A172 (cell line): Measurements from ENCODE around the gene OR2B2. TPM values are rescaled to one million over a fixed set of nuclear protein-coding genes. Genes with fewer than 3 reads are reported as not detected.
"Not testable (repeated sequence)": the region's sequence is repeated elsewhere in the genome, so short reads cannot be mapped to it uniquely, and the experiment has no call there.

Experiments
- DNase-seq: peaks from one replicate; pipeline ENCODE4 v3.0.0-alpha.2; 2015; ENCODE audit warnings: low spot score
- total RNA-seq: library from RNA; depleted of rRNA; stranded (reverse); fragments of >200 nt; shearing (Covaris generic); gene quantifications from 2 replicates; pipeline ENCODE4 v1.2.3, GENCODE V29; 2014; rRNA removed

Gene OR2B2
- not detected in 2 replicates for total RNA-seq

DNA sequence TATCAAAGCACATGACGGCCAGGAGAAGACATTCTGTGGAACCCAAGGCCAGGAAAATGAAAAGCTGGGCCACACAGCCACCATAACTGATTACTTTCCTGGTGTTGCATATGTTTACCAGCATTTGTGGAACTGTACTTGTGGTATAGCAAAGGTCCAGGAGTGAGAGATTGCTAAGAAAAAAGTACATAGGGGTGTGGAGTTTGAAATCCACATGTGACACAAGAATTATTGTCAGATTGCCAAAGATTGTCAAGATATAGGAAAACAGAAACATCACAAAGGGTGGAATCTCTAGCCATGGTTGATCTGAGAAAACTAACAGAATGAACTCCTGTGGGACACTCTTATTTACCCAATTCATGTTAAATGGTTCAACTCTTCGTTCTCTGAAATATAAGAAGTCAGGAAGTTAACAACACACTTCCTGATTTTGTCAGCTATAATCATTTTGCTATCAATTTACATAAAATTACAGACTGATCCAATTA is at the start of gene OR2B2:
Gene OR2B2, minus strand, starts transcription at position 441 of the 491 bp plus-strand sequence. Its CDS starts 77 bp downstream, at position 364.
- DNase-seq: no peak

DNA sequence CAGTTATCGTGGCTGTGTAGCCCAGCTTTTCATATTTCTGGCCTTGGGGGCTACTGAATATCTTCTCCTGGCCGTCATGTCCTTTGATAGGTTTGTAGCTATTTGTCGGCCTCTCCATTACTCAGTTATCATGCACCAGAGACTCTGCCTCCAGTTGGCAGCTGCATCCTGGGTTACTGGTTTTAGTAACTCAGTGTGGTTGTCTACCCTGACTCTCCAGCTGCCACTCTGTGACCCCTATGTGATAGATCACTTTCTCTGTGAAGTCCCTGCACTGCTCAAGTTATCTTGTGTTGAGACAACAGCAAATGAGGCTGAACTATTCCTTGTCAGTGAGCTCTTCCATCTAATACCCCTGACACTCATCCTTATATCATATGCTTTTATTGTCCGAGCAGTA is 45.3 kb upstream of the OR2B2 start:
- no peak for DNase-seq

DNA sequence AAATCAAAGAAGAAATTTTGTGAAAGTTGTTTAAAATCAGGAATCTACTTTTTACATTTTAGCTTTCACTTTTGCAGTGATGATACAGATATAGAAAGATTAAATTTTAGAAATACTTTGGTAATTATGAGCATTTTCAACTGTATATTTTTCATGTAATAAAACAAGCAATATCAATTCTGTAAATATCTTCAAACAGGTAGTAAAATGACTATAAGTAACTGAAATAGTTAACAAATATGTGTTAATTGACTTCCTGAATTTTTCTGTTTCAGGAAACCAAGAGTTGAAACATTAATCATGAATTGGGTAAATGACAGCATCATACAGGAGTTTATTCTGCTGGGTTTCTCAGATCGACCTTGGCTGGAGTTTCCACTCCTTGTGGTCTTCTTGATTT is 44.7 kb upstream of the OR2B2 start, which contains the start of gene OR2B6:
Gene OR2B6, plus strand, starts transcription at position 301 of the 400 bp plus-strand sequence. Its CDS starts 0 bp downstream, at position 301.
- DNase-seq: no peak

DNA sequence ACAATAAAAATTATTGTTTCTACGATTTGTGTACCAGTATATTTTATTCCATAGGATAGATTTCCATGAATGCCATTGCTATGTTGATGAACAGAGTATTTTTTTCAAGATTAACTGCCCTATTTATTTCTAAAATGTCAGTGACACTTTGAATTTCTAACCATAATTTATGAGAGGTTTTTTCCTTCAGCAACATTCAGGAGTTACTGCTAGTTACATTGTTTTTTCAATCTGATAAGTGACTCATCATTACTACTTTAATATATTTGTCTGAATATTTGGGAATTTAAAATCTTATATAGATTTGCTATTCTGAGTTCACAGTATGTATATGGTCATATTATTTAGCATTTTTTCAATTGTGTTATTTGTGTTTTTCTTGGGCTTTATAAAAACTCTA is 38.8 kb upstream of the OR2B2 start:
- no peak for DNase-seq

DNA sequence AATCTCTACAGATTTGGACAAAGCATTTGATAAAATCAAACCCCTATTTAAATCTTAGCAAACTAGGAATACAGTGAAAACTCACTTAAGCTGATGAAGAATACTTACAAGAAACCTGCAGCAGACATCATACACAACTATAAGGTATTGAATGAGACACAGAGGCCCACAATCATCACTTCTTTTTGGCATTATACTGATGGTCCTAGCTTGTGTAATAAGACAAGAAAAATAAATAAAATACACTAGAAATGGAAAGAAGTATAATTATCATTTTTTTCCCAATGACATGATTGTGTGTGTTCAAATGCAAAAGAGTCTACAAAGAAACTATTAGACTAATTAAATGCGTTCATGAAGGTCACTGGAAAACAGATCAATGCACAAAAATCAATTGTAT is 36.0 kb upstream of the OR2B2 start:
- no peak for DNase-seq

DNA sequence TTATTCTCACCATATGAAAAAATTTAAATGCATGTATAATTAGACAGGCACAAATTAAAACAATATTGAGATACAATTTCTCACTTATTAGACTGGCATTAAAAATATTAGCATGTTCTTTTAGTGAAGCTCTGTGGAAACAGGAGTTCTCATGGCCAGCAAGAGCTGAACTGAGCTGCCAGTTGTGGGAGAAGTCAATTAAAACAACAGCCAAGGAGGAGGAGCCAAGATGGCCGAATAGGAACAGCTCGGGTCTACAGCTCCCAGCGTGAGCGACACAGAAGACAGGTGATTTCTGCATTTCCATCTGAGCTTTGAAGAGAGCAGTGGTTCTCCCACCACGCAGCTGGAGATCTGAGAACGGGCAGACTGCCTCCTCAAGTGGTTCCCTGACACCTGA is 30.9 kb upstream of the OR2B2 start:
- not testable (repeated sequence) for DNase-seq

DNA sequence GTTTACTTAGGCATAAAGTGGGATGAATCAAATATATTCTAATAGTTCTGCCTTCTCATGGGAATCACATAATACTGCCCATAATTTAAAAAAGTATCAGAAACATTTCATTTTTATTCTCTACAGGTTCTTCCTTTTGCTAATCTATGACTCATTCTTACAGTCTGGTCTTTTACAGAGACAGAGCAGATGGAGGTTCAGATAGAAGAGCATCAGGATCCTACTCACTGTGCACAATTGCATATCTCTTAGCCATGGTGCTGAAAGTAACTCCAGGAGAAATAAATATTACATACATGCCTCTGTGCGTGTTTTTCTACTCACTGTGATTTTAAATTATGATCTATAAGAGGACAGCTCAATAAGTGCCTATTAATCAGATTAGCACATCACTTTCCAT is 28.6 kb upstream of the OR2B2 start:
- DNase-seq: peak; percentile 6

DNA sequence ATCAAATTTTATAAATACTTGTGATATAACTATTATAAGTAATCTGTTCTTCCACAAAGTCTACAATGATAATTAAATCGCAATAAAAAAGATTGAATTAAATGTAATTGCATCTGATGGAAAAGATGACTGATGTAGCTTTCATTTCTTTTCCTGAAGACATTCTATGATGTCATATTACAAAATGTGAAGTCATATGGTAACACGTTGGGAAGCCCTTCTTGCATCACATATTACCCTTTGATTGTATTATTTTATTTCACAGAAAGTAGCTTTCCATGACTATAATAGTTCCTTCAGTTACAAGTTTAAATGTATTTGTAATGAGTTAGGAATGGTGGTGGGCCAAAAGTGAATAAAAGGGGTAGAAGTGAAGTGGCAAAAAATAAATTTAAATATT is 19.0 kb upstream of the OR2B2 start:
- no peak for DNase-seq

DNA sequence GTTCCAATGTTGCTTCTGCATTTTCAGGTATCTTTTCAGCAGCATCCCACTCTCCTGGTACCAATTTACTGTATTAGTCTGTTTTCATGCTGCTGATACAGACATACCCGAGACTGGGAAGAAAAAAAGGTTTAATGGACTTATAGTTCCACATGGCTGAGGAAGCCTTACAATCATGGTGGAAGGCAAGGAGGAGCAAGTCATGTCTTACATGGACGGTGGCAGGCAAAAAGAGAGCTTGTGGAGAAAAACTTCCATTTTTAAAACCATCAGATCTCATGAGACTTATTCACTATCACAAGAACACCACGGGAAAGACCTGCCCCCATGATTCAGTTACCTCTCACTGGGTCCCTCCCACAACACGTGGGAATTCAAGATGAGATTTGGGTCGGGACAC is 17.7 kb upstream of the OR2B2 start:
- DNase-seq: not testable (repeated sequence)

DNA sequence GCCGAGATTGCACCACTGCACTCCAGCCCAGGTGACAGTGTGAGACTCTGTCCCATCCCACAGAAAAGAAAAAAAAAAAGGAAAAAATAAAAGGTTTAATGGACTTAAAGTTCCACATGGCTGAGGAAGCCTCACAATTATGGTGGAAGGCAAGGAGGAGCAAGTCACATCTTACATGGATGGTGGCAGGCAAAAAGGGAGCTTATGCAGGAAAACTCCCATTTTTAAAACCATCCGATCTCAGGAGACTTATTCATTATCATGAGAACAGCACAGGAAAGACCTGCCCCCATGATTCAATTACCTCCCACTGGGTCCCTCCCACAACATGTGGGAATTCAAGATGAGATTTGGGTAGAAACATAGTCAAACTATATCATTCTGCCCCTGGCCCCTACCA is 15.8 kb upstream of the OR2B2 start:
- not testable (repeated sequence) for DNase-seq

DNA sequence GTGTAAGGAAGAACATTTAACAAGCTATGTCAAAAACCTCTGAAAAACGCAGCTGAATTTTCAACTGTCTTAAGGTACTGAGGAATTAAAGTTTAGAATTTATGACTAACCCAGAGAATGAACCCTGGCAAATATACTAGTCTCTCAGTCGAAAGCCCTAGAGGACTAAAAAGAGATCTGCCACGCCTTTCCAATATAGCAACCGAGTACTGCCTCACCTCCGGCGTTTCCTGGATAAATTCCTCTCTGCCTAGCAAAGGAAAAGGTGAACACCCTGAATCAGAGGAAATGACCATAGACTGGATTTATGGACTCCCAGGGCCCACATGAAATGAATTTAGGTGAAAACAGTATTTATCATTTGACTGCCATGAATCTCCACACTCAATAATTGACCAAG is 12.0 kb upstream of the OR2B2 start:
- DNase-seq: no peak

DNA sequence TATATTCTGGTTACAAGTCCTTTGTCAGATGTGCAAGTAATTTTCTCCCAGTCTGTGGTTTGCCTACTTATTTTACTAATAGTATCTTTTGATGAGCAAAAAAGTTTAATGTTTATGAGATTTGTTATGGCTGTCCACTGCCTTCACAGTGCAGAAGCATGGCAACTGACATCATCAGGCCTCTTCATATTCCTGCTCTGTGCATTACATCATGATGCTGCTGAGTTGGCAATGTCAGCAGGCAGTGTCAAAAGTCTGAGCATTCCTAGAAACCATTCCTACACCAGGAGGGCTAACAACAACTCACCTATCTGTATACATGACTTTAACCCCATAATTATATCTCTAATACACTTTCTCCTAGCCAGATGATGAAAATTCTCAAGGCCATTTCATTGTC is 10.8 kb upstream of the OR2B2 start:
- DNase-seq: no peak

DNA sequence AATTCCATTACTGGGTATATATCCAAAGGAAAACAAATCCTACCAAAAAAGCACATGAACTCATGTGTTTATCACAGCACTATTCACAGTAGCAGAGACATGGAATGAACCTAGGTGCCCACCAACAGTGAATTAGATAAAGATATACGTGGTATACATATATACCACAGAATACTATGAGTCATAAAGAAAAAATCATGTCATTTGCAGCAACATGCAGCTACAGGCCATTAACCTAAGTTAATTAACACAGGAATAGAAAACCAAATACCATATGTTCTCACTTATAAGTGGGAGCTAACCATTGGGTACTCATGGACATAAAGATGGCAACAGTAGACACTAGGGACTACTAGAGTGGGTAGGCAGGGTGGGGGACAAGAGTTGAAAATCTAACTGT is 4.2 kb downstream of the OR2B2 start:
- DNase-seq: no peak

DNA sequence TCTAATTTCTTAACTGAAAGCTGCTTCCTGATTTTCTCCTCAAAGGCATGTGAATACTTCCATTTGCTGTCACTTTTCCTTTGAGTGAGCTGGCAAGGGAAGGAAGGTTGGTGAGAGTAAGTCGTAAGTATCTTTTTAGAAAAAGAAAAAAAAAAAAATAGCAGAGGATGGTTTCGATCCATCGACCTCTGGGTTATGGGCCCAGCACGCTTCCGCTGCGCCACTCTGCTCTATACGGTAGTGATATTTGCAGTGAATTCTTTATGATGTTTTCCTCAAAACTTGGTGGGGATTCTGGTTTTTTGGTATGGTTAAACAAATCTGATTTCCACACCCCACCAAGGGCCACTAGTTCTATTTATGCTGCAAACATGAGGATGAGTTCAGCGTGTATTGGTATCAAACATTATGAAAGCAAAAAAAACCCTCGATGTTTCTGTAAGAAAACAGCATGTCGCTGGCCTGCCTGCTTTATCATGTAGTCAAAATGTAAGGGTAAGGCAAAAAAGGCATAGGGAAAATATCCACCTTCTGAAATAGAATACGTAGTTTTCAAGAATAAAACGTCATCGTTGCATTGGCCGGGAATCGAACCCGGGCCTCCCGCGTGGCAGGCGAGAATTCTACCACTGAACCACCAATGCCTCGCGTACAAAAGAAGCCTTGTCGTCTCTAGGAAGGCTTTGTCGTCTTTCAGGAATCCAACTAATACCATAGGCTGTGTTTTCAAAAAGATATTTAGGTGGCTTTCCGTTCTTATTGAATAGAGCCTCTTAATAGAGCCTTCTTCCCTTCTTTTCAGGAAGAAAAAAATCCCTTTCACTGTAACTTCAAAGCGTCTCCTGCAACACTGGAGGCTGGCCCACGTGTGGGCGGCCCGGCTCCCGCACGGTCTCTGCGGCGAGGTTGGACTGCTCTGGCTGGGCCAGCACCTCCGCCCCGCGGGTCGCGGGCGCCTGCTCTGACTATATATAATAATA is 9.6 kb downstream of the OR2B2 start:
- DNase-seq: peak; percentile 82

DNA sequence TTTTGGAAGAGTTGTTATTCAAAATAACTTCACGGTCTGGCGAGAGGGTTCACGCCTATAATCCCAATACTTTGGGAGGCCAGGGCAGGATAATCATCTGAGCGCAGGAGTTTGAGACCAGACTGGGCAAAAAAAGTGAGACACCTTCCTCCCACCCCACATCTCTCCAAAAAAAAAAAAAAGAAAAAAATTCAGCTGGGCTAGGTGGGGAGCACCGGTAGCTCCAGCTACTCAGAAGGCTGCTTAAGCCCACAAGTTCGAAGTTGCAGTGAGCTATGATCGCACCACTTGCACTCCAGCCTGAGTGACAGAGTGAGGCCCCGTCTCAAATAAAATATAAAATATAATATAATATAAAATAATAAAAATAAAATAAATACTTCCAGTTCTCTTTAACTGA is 10.4 kb downstream of the OR2B2 start:
- peak; percentile 8 for DNase-seq

DNA sequence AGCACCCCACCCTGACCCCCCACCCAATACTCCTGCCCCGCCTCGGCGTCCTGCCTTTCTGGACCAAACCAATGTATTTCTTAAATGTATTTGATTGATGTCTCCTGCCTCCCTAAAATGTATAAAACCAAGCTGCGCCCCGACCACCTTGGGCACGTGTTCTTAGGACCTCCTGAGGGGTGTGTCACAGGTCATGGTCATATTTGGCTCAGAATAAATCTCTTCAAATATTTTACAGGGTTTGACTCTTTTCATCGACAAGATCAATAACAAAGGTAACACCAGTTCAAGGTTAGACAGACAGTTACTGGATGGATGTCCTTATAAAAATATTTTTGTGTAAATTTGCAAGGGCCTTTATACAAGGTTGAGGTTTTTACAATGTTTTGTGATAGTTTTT is 12.0 kb downstream of the OR2B2 start:
- DNase-seq: not testable (repeated sequence)

DNA sequence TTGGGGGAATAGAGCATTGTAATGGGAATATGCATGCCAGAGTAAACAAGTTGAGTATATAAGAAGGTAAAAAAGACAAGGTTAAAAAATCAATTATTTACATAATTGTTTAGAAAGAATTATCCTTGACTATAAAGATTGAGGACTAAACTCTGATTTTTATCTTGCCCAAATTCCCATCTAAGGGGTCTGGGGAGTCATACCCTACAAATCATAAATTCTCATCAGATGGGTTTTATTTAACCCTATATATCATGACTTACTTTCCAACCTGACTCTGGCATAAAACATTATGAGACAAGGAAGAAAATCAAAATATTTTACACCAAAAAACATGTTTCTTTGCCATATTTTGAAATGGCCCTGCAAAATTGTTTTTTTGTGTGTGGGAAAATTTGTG is 12.7 kb downstream of the OR2B2 start:
- DNase-seq: no peak

DNA sequence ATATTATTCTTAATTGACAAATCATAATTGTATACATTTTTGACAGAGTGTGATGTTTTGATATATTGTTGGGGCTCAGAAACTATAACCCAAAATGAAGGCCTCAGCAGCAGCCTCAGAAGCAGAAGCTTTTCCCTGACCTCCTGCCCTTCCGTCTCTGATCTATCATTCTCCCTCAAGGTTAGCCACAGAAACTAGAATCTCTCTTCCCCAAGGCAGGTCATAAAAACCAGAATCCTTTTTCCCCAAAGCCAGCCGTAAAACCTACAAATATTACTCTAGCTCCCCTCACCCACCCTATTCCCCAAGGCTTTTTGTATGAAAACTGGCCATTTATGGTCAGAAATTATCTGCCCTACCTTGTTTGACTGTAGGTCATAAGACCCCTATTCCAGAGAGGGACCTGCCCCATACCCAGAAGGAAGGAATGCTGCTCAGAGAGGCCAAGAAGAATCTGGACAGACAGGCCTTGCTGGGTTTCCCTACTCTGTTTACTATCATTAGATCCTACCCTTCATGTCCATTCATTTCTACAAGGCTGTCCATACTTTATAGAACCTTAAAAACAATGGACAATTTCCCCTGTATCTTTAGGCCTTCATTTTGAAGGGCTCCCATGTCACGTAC is 14.5 kb downstream of the OR2B2 start:
- no peak for DNase-seq

DNA sequence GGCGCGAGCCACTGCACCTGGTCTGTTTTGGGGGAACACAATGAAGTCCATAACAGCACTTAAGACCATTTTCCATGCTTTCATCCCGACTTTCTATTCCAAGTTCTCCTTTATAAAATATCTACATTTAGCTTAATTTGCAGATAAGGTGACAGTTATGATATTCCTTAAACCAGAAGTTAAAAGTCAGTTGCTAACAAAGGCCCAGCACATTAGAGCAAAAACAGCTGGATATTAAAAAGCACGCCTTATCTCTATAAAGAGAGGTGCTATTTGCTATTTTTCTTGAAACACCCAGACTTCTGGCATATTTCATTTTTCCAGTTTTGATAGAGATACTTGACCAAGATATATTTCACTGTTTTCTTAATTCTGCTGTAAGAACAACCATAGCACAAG is 15.8 kb downstream of the OR2B2 start:
- no peak for DNase-seq

DNA sequence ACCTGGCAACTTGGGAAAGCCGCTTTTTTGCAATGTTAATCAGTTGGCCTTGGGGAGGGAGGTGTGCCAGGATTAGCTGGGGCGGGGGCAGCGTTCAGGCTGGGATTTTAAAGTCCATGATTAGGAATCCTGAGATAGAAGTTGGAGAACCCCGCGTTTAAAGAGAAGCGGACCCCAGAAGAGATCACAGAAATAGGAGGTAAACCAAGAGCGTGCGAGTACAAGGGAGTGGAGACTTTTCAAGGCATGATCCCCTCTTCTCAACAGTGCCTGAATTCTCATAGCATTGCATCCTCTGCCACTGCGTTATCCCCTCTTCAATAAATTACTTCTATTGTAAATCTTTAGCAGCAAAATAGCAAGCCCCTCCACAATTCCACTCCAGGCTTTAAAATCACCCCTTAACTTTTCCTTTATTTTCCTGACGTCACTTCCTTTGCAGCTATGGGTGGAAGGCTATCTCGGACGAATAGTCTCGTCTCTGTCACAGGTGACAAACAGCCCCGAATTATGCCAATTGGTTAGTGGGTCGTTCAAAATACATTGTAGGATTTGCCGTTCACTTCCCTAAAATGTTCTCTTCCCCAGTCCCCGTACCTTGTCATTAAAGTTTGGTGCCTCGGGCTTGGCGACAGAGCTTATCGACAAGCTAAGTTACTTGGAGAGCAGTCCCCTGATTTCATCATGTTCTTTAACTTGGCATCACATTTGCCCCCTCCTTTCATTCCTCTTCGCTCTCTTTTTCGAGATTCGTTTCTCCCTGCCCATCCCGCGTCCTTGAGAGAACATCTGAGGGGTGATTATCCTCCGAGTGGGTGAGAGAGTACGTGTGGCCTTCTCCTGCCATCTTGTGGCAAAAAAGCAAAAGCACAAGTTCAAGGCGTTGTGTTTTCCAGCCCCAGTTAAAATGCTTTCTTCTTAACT is 17.1 kb downstream of the OR2B2 start:
- peak; percentile 76 for DNase-seq
